NCI-H1694 treated with DMSO at 0.1 percent for 48 hours (cell line): ENCODE results near the gene TMEM53.
"Not testable (repeated sequence)": the region's sequence is repeated elsewhere in the genome, so short reads cannot be mapped to it uniquely, and the experiment has no call there.

Experiments
- DNase-seq: peaks from one replicate; lab custom pipeline; 2025; lab: John Stamatoyannopoulos, UW

TMEM53 gene

DNA sequence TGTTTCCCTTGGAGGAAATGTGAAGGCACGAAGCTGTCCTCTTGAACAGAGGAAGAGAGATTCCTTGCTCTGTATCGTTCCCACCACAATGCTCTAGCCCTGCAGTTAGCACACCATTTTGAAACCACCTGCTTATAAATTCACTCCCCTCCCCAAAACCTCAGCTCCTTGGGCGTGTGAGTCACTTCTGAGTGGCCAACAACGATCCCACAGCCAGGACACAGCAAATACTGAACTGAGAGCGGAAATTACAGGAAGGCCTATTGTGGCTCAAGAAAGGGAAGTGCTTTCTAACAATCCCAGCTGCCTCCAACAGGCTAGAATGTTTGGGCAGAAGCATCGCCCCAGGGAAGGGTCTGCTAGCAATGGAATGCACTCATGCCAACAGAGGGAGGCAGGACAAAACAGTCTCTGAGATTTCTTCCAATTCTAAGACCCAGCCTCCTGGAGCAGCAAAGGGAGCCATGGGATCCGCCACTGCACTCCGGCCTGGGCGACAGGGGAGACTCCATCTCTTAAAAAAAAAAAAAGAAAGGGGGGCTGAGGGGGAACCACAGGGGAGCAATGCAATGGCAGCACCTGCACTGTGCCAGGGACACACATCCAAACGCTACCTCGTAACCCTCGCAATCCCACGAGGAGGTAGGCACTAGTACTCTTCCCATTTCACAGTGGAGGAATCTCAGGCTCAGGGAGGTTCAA, 1.9 kb downstream of the TMEM53 start:
- no peak for DNase-seq

DNA sequence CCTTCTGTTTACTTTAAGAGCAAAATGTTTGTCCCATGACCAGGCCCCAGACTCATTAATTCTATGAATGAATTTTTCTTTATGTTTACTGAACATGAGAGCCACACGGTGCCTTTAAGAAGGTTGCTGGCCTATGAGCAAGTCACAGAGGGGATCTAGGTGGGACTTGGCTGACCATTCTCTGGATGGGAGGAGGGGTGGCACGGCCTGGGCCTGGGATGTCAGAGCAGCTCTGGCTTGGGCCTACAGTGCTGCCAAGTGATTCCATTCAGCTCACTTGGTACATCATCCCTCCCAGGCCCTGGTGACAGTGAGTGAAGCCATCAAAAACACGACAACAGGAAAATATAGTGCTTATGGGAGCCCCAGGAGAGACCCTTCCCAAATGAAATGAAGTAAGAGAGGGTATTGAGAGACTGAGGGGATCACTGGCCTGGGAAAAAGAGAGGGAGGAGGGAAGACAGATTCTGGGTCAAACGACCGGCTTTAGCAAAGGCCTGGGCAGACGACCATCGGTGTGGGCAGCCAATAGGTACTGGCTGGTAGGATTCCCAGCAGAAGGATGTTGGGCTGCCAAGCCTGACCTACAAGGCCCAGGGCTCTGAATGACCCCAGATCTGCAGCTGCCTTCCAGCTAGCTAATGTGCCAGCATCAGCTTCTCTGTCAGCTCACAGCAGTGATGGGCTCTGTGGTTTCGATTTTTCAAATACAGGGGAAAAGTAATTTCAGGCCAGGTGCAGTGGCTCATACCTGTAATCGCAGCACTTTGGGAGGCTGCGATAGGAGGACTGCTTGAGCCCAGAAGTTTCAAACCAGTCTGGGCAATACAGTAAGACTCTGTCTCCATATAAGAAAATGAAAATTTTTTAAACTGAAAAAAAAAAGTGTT, 3.3 kb downstream of the TMEM53 start:
- DNase-seq, result no peak

DNA sequence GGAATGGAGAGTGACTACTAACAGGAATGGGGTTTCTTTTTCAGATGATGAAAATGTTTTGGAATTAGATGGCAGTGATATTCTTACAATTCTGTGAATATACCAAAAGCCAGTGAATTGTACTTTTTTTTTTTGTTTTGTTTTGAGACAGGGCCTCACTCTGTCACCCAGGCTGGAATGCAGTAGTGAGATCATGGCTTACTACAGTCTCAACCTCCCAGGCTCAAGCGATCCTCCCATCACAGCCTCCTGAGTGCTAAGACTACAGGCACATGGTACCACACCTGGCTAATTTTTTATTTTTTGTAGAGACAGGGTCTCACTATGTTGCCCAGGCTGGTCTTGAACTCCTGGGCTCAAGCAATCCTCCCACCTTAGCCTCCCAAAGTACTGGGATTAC, 7.6 kb downstream of the TMEM53 start:
- DNase-seq, result not testable (repeated sequence)

DNA sequence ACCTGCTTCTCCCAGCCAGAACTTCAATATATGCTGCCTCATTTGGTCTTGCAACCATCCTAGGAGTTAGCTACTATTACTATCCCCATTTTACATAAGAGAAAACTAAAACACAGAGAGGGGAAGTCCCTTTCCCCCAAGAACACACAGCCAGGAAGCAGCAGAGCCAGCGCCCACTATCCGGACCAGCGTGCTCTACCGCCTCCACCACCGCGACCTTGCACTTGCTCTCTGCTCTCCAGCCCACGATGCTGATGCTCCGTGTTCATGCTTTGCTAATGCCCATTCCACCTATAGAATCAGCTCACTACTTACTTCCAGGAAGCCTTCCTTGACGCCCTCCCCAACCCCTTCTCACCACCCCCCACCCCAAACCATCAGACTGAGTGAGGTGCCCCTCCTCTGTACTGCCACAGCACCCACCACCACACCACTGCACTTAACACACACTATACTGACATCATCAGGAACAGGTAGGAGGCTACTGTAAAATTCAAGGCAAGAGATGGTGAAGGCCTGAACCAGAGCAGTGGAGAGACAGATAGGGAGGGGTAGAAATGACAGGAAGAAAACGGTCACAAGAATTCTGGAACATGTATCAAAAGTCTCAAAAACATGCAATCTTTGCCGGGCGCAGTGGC, 9.4 kb downstream of the TMEM53 start:
- no peak for DNase-seq

DNA sequence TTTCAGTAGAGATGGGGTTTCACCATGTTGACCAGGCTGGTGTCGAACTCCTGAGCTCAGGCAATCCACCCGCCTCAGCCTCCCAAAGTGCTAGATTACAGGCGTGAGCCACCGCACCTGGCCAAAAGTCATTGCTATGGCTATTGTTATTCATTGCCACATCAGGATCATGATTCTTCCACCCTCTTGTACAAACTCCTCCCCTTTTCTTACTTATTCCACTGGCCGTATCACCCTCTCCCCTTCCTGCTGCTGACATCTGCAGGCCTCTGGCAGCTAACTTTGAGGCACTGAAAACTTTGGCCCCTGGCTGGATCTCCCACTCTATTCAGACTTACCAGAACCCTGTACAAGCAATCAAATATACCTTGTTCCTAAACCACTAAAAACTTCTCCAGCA, 10.9 kb downstream of the TMEM53 start:
- no peak for DNase-seq

DNA sequence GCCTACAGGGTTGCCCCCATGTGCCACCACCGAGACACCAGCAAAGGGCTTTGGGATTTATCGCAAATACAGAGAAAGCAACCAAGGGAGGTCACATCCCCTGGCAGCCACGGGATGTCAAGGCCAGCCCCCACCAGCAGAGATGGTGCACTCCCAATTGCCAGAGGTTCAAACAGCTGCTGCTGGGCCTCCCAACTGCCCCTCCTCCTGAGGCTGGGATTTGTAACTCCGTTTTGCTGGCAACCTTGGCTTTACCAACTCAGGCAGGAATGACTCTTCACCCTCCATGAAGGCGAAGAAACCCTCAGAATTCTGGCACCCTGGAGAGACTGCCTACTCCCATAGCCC, 11.6 kb downstream of the TMEM53 start:
- no peak for DNase-seq

DNA sequence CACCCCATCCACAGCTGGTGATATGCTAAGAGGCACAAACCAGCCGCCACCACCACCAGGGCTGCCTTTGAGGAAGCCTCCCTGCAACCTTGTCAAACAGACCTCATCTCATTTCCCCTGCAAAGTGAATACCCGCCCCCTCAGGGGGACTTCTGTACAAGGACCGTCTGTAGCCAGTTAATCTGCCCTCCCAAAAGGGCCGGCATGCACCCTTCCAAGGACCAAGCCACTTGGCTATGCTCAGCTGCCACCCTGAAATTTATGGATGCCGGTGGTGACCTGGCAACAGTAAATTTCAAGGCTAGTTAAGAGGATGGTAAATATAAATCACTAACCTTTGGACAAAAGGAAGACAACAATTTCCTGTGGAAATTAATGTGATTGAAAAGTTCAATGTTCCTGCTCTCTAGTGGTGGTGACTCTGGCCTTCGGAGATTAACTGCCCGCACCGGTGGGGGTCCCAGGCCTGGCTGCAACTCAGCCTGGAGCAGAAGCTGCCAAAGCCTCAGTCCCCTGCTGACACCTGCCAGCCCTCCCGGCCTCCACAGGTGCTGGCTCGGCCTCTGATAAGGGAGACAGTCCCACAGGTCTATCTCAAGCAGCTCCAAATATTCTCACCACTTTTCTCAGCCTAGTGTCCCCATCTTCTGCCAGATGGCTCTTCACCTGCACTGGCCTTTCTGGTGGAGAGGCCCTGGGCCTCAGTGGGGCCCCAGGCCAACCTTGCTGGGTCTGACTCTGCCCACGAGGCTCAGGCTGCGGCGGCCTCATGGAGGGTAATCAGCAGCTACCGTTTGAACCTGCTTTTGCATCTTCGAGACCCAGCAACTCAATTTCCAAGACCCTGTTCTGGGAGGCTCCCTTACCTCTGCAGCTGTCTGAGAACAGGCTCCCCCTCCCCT, 12.2 kb downstream of the TMEM53 start:
- peak; percentile 65 for DNase-seq

DNA sequence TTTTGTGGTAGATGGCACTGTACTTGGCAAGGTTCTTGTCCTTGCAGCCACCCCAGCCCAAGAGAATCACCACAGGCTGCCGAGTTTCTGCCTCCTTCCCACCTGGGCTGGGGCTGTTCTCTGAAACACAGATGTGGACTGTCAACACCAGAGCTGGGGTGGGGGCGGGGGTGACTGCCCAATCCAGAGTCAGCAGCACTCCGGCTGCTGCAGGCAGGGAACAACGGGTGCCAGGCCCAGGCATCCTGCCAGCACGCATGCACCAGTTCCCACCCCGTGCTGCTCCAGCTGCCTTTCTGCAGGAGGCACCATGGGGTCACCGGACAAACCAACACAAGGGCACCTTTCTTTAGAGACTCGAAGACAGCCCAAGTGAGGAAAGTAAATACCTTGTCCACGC, 14.1 kb downstream of the TMEM53 start:
- peak; percentile 83 for DNase-seq

DNA sequence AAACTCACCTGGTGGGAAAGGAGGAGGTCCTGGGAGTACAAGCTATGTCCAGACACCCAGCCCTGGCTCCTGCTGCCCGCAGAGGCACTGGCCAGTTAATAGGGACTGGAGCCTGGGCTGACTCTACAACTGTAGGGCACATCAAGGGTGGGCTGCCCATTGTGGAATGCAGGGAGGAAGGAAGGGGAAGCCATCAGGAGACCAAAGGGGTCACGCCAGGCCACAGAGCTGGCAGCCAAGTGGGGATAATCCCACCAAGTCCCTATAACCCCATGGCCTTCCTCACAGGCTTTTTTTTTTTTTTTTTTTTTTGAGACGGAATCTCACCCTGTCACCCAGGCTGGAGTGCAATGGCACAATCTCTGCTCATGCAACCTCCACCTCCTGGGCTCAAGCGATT, 14.7 kb downstream of the TMEM53 start:
- DNase-seq, result no peak

DNA sequence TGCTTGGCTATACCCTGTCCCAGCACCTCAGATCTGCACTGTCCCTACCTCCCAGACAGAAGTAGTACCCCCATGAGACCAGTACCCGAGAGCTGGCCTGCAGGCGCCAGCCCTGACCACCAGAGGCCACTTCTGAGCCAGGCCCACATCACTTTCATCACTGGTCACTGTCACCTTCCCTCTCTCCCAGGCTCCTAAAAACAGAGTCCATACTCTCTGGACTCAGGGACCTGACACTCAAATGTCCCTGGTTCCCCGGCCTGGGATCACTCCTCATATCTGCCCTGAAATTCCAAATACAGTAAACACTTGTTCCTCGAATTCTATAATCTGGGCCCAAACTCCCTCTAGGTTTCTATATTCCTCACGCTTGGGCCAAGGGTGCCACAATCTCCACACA, 18.7 kb downstream of the TMEM53 start:
- DNase-seq, result peak; percentile 23

DNA sequence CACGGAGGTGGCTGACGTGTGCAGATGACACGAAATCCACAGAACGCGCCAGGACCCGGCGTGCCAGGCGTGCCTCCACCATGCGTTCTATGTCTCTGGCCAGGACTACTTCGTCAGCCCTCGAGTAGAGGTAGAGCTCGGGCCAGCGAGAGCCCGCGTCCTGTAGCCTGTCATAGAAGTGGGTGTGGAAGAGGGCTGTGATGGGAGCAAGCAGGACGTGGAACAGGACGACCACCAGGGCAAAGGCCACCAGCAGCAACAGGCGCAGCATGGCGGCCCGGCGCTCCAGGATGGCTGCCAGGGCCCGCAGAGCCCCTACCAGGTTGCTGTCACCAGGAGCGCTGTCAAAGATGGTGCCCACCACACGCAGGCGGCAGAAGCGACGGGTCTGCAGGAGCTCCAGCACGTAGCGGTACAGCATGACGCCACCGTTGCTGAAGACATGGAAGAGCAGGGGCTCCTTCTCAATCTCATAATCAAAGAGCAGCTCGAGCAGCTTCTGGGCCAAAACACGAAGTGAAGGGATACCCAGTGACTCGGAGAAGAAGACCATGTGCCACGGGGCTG, 19.6 kb downstream of the TMEM53 start:
- no peak for DNase-seq

DNA sequence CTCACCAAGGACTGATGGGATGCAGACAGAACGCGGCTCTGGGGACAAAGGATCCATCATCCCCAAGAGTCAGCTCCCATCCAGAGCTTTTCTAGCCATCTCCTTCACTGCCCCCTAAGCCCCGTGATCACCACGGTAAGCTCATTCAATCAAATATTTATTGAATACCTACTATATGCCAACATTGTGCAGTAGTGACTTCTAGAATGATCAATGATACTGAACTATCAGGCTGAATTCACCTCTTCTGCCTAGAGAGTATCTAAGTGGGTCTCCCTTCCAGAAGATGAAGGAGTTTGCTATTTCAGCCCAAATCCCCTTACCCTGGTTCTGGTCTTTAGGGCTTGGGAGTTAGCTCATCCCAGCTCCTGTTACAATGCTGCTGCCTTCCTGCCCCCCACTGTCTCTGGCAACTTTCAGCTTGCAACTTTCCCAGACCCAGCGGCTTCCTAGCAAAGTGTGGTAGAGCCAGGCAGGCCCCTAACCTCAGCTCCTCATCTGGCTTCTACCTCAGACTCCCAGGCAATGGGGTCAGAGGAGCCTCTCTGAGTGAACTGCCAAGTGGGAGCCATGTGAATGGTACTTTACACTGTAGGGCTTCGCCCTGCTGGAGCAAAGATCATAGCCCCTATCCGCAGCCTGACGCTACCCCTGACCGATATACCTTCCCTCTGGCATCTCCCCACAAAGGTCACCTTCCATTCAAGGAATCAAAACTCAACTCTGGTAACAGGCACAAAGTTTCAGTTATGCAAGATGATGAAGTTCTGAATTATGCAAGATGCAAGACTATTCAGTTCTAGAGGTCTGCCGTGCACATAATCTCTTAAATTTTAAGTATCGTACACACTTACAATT, 20.9 kb downstream of the TMEM53 start:
- peak; percentile 41 for DNase-seq

DNA sequence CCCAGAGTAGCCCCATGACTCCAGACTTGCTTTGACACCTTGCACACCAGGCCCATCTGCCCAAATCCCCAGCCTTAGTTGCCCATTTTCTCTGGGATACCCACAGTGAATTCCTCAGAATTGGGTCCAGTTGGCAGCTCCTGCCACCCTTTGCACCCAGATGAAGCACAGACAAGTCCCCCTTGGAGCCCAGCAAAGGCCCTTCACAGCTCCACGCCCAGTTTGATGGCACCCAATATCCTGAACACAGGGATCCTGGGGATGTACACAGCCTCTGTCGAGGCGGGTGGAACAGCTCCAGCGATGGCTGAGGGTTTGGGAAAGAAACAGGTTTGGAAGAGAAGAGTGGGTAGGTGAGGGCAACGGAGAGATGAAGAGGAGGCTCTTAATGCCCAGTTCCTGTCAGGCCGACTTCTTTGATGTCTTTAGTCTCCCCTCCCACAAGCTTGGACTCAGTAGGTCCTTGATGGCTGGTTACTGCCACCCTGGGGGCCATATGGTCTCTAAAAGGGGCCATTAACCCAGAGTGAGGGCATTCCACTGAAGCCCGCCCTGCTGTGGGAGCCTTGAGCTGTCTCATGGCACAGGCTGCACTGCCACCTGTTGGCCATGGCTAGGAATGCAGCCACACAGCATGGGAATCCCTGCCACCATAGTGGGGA, 21.7 kb downstream of the TMEM53 start:
- DNase-seq, result peak; percentile 55

DNA sequence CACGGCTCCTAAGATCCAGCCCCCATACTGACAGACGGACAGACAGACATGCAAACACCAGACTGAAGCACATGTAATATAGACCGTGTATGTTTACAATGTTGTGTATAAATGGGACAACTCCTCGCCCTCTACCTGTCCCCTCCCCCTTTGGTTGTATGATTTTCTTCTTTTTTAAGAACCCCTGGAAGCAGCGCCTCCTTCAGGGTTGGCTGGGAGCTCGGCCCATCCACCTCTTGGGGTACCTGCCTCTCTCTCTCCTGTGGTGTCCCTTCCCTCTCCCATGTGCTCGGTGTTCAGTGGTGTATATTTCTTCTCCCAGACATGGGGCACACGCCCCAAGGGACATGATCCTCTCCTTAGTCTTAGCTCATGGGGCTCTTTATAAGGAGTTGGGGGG, 23.2 kb downstream of the TMEM53 start:
- no peak for DNase-seq

DNA sequence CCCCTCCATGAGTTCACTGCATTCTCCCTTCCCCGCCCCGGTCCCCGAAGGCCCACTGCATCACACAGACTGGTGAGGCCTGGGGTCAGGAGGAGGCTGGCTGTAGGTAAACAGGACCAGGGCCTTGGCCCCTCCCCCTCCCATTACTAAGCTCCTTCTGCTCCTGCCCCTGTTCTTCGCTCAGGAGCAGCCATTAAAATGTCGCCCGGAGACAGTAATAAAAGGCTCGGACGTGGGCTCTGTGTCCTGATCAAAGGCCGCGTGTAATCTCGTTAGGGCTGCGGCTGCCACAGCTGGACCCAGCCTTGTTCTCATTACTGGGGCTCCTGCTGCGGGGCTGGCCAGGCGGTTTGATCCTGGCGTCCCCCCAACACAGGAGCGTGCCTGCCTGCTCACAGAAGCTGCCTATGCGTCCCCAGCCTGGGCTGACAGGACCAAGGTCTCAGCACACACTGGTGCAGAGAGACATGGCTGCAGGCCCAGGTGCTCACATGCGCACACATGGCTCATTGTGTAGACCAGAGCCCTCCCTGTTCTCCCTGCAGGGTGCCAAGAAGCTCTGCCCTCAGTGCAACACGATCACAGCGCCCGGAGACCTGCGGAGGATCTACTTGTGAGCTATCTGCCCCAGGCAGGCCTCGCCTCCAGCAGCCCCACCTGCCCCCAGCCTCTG, 24.0 kb downstream of the TMEM53 start:
- DNase-seq, result no peak

DNA sequence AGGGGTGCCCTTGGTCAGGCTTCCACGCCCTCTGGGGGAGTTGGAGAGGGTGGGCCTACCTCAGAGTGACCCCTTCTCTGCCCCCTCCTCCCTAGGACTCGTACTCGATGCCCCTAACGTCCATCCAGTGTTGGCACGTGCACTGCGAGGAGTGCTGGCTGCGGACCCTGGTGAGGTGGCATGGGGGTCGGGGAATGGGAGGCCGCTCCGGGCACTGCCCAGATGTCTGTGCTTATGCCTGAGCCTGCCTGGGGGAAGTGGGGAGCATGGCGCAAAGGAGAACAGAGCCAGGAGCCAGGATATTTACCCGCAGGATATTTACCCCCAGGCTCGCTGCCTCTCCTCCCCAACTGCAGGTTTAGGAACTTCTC, 24.5 kb downstream of the TMEM53 start:
- DNase-seq, result no peak

DNA sequence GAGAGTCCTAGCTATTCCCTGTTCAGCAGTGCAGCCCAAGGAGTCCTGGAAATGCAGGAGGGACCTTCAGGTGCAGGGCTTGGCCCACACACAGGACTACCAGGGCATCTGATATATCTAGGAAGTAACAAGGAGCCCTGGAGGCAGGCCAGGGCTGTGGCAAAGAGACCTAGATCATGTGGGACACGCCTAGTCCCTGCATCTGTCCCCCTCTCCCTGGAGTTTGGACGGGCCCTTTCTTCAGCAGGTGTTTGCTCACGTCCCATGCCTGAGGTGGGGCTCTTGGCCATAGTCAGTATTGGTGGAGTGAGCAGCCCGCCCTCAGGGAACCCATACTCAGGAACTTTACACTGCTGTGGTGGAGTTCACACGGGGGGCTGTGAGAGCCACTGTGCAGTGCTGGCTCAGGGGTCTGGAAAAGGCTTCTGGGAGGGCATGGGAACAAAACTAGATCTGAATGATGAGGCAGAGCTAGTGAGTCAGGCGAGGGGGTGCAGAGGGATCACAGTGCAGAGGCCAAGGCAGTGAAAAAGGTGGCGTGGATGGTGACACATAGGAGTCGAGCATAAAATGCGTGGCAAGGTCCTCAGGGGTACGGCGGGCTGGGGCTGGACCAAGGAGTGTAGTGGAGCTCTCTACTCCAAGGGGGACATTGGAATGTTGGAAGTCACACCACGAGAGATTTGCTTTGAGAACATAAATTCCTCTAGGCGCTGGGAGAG, 25.6 kb downstream of the TMEM53 start:
- no peak for DNase-seq

DNA sequence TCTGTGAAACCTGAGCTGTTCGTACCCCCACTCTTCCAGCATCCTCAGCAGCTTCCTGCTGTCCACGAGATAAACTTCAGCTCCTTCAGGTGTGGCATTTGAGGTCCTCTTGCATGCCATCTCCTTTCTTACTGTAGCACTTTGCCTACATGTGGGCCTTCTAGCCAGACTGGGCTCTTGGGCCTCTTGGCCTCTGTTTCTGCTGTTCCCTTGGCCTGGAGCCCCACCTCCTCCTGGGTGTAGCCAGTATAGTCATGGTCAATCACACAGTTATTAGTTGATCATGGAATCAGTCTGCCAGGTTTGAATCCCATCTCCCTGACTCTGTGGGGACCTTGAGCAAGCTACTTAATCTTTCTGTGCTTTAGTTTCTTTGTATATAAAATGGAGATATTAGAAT, 26.4 kb downstream of the TMEM53 start:
- DNase-seq, result no peak
